SK-N-SH (cell line): ENCODE results near the gene POLR3E.

Experiments
- EP300 ChIP-seq, 2 experiments: IDR thresholded peaks; 2 replicates each; pipeline versions ENCODE4 v1.4.0 to v1.6.1; 2012; ENCODE audit warnings: borderline replicate concordance in 1 of 2, low read depth in 1 of 2, low read length in 1 of 2
- FOXJ3 ChIP-seq: sonication (generic); formaldehyde crosslinking; IDR thresholded peaks from 2 replicates; pipeline ENCODE4 v1.5.1; 2020; ENCODE audit warnings: mild to moderate bottlenecking, missing genetic modification reagents
- GATA2 ChIP-seq: sonication (generic); formaldehyde crosslinking; IDR thresholded peaks from 2 replicates; pipeline ENCODE4 v1.5.0; 2020; ENCODE audit warnings: mild to moderate bottlenecking, missing genetic modification reagents
- MXI1 ChIP-seq: IDR thresholded peaks from 2 replicates; pipeline ENCODE4 v1.6.1; 2012; ENCODE audit warnings: mild to moderate bottlenecking, low read depth, low read length, improper control_type of control experiment
- NRF1 ChIP-seq: IDR thresholded peaks from 2 replicates; pipeline ENCODE4 v1.6.1; 2012; ENCODE audit warnings: low read depth, mild to moderate bottlenecking, low read length
- POLR2AphosphoS5 ChIP-seq: IDR thresholded peaks from 2 replicates; pipeline ENCODE4 v1.6.1; 2012; ENCODE audit warnings: low read depth, low read length
- SIN3A ChIP-seq: IDR thresholded peaks from 2 replicates; pipeline ENCODE4 v1.6.1; 2012; ENCODE audit warnings: low read depth, mild to moderate bottlenecking, low read length, moderate library complexity, borderline replicate concordance
- YY1 ChIP-seq: IDR thresholded peaks from 2 replicates; pipeline ENCODE4 v1.4.0; 2012; ENCODE audit warnings: low read depth, mild to moderate bottlenecking
- TF ChIP-seq, protein P1 (sequence below): fragments of 200-600 bp; sonication (generic); IDR thresholded peaks from 2 replicates; pipeline ENCODE4 v1.6.1; 2017; ENCODE audit warnings: antibody characterized with exemption, mild to moderate bottlenecking, moderate library complexity
- TF ChIP-seq, protein P2 (sequence below): IDR thresholded peaks from 2 replicates; pipeline ENCODE4; 2012
- TF ChIP-seq, protein P3 (sequence below): IDR thresholded peaks from 2 replicates; pipeline ENCODE4 v1.6.1; 2012; ENCODE audit warnings: mild to moderate bottlenecking, low read depth, low read length, moderate library complexity

DNA sequence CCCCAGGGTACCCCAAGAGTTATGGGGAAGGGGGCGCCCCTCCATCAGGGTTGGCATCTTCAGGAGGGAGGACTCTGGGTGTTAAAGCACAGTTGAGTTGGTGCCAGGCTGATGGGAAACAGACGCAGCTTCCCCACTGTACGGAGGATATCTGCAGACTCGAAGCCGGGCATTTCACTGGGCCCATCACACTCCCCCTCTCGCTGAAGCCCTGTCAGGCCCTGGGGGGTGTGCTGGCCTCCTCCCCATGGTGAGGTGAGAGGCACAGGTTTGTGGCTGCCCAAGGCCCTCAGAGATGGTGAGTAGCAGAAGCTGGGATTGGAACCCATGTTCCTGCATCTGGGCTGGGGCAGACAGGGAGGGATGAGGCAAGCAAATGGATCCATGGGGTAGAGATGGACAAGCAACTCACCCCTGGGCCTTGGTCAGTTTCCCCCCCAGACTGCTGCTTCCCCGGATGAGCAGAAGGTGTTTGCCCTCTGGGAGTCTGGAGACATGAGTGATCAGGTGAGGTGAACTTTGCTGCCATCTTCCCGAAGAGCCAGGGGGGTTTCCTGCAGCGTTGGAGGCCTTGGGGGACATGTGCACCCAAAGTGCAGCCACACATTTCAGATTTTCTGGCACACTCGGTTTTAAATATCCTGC is 31.0 kb downstream of the POLR3E start:
- TF ChIP-seq, protein P1, sequence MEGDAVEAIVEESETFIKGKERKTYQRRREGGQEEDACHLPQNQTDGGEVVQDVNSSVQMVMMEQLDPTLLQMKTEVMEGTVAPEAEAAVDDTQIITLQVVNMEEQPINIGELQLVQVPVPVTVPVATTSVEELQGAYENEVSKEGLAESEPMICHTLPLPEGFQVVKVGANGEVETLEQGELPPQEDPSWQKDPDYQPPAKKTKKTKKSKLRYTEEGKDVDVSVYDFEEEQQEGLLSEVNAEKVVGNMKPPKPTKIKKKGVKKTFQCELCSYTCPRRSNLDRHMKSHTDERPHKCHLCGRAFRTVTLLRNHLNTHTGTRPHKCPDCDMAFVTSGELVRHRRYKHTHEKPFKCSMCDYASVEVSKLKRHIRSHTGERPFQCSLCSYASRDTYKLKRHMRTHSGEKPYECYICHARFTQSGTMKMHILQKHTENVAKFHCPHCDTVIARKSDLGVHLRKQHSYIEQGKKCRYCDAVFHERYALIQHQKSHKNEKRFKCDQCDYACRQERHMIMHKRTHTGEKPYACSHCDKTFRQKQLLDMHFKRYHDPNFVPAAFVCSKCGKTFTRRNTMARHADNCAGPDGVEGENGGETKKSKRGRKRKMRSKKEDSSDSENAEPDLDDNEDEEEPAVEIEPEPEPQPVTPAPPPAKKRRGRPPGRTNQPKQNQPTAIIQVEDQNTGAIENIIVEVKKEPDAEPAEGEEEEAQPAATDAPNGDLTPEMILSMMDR: no peak
- TF ChIP-seq POLR2AphosphoS5 (no peak), MXI1 (no peak), NRF1 (no peak), FOXJ3 (CRISPR knock-in tag) (no peak), SIN3A (no peak), GATA2 (CRISPR knock-in tag) (no peak), YY1 (no peak), EP300 (IDR thresholded peaks at IDR 0.05; ENCODE audit: borderline replicate concordance in 1 of 2, low read depth in 1 of 2, low read length in 1 of 2) (no peak)
- TF ChIP-seq, protein P2, sequence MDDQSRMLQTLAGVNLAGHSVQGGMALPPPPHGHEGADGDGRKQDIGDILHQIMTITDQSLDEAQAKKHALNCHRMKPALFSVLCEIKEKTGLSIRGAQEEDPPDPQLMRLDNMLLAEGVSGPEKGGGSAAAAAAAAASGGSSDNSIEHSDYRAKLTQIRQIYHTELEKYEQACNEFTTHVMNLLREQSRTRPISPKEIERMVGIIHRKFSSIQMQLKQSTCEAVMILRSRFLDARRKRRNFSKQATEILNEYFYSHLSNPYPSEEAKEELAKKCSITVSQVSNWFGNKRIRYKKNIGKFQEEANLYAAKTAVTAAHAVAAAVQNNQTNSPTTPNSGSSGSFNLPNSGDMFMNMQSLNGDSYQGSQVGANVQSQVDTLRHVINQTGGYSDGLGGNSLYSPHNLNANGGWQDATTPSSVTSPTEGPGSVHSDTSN: no peak
- TF ChIP-seq, protein P3, sequence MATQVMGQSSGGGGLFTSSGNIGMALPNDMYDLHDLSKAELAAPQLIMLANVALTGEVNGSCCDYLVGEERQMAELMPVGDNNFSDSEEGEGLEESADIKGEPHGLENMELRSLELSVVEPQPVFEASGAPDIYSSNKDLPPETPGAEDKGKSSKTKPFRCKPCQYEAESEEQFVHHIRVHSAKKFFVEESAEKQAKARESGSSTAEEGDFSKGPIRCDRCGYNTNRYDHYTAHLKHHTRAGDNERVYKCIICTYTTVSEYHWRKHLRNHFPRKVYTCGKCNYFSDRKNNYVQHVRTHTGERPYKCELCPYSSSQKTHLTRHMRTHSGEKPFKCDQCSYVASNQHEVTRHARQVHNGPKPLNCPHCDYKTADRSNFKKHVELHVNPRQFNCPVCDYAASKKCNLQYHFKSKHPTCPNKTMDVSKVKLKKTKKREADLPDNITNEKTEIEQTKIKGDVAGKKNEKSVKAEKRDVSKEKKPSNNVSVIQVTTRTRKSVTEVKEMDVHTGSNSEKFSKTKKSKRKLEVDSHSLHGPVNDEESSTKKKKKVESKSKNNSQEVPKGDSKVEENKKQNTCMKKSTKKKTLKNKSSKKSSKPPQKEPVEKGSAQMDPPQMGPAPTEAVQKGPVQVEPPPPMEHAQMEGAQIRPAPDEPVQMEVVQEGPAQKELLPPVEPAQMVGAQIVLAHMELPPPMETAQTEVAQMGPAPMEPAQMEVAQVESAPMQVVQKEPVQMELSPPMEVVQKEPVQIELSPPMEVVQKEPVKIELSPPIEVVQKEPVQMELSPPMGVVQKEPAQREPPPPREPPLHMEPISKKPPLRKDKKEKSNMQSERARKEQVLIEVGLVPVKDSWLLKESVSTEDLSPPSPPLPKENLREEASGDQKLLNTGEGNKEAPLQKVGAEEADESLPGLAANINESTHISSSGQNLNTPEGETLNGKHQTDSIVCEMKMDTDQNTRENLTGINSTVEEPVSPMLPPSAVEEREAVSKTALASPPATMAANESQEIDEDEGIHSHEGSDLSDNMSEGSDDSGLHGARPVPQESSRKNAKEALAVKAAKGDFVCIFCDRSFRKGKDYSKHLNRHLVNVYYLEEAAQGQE: no peak
